Stomach (tissue), 4 donors: ENCODE measurements around the gene CKAP5.

Experiments used
- CTCF ChIP-seq, 7 experiments: fragments of 450-650 bp in 4 of 7; fragments of 200-600 bp in 3 of 7; sonication (generic) in 3 of 7; IDR thresholded peaks; one replicate each; pipeline ENCODE4 v1.5.1; 2016 to 2019; ENCODE audit warnings: antibody characterized with exemption in 7 of 7, control low read depth in 2 of 7, mild to moderate bottlenecking in 1 of 7
- EP300 ChIP-seq: sonication (generic); formaldehyde crosslinking; IDR thresholded peaks from one replicate; pipeline ENCODE4 v1.6.1; 2017; ENCODE audit warnings: antibody characterized with exemption
- POLR2A ChIP-seq, 4 donors: fragments of 450-650 bp; IDR thresholded peaks; one replicate each; pipeline ENCODE4 v1.6.1; 2016; ENCODE audit warnings: antibody characterized with exemption in 4 of 4, control low read depth in 2 of 4, mild to moderate bottlenecking in 1 of 4, moderate library complexity in 1 of 4
- POLR2AphosphoS5 ChIP-seq, 3 donors: sonication (generic); formaldehyde crosslinking; IDR thresholded peaks; one replicate each; pipeline ENCODE4 v1.6.1; 2016; ENCODE audit warnings: antibody characterized with exemption in 3 of 3

GRCh38 chr11:46801694-46802470 lies 44.2 kb downstream of the CKAP5 start:
- TF ChIP-seq POLR2A (IDR thresholded peaks at IDR 0.05) (no peak), CTCF (IDR thresholded peaks at IDR 0.05) (no peak), POLR2AphosphoS5 (IDR thresholded peaks at IDR 0.05) (no peak), EP300 (no peak)
